ENCODE measurements around the gene ALOX5AP.

DNA sequence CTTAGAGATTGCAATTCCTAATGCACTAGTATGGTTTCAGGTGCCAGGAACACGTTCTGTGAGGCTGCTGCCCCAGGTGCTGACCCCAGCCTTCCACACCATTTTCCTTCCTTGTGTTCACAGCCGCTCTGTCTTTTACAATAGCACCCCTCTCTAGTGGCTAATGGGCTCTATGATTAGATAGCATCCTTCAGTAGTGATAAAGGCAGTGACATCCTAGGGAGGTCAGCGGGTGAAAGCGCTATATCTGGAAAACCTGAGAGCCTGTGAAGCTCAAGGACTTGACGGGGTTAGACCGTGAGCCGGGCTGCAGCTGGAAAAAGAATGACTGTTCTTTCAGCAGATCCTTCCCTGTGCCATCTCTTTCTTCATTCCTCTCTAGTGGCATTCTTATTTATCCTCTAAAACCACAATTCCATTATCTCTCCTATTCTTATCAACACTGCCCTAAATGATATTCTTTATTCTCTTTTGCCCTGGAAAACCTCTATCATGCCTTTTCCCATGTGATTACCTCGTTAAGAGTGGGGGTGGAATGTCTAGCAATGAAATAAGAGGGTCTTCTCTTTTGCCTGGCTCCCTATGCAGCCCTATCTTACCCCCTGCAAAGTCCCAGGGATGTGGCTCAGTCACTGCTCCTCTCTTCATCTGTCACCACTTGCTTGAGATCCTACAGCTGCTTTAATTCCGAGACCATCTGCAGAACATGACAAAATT, 21.8 kb downstream of the ALOX5AP start:
- no peak for TF ChIP-seq CTCF (IDR thresholded peaks at IDR 0.05)
- TF ChIP-seq POLR2A (IDR thresholded peaks at IDR 0.05), result no peak
